CD4-positive, alpha-beta memory T cell (primary cell): ENCODE data around the gene PPIP5K2. TPM values are rescaled to one million over a fixed set of nuclear protein-coding genes. Genes with fewer than 3 reads are reported as not detected.

Experiments
- CTCF ChIA-PET: fragments of 350-600 bp; sonication (Branson Sonifier 250); formaldehyde crosslinking; loops from one replicate; lab custom pipeline; 2021; ENCODE audit warnings: inconsistent platforms; ENCODE audit not compliant: partially characterized antibody; lab: Charles Lee
- POLR2A ChIA-PET: fragments of 350-600 bp; sonication (Branson Sonifier 250); formaldehyde crosslinking; loops from one replicate; lab custom pipeline; 2021; ENCODE audit not compliant: partially characterized antibody; lab: Charles Lee
- DNase-seq, 5 donors: peaks; one replicate each; pipeline versions ENCODE4 v3.0.0 to v3.0.0-alpha.2; 2020 to 2022; ENCODE audit warnings: mixed read lengths in 1 of 5
- H3K27ac ChIP-seq: one replicate; pipeline ENCODE4 v1.7.0; 2013; ENCODE audit warnings: low read depth, low read length
- H3K27me3 ChIP-seq: 2 replicates; pipeline ENCODE4 v1.7.0; 2013; ENCODE audit warnings: mild to moderate bottlenecking, low read length, moderate library complexity; ENCODE audit not compliant: insufficient read depth
- H3K36me3 ChIP-seq: 2 replicates; pipeline ENCODE4 v1.7.0; 2013; ENCODE audit warnings: mild to moderate bottlenecking, low read length, moderate library complexity; ENCODE audit not compliant: insufficient read depth
- H3K4me1 ChIP-seq: 2 replicates; pipeline ENCODE4 v1.7.0; 2013; ENCODE audit warnings: mild to moderate bottlenecking, low read length, moderate library complexity; ENCODE audit not compliant: insufficient read depth
- H3K4me3 ChIP-seq, 2 donors: one replicate each; pipeline ENCODE4 v1.7.0; 2013; ENCODE audit warnings: low read length in 2 of 2, mild to moderate bottlenecking in 1 of 2
- H3K9me3 ChIP-seq, 2 donors: one replicate each; pipeline ENCODE4 v1.7.0; 2013; ENCODE audit warnings: low read length in 2 of 2, control low read depth in 1 of 2; ENCODE audit not compliant: control insufficient read depth in 1 of 2
- H3K27ac Mint-ChIP-seq, 7 donors: one replicate each; pipeline ENCODE4 v1.8.0; 2020 to 2021; ENCODE audit warnings: mixed read lengths in 7 of 7, mild to moderate bottlenecking in 6 of 7, inconsistent platforms in 3 of 7, moderate library complexity in 3 of 7
- H3K27me3 Mint-ChIP-seq, 2 donors: one replicate each; pipeline ENCODE4 v1.8.0; 2020 to 2021; ENCODE audit warnings: mixed read lengths in 2 of 2
- H3K36me3 Mint-ChIP-seq, 2 donors: one replicate each; pipeline ENCODE4 v1.8.0; 2020 to 2021; ENCODE audit warnings: mixed read lengths in 2 of 2, inconsistent platforms in 1 of 2, mild to moderate bottlenecking in 1 of 2
- H3K4me1 Mint-ChIP-seq, 4 donors: one replicate each; pipeline ENCODE4 v1.8.0; 2020 to 2021; ENCODE audit warnings: mixed read lengths in 4 of 4, mild to moderate bottlenecking in 1 of 4
- H3K4me3 Mint-ChIP-seq, 8 donors: one replicate each; pipeline ENCODE4 v1.8.0; 2020 to 2021; ENCODE audit warnings: mixed read lengths in 8 of 8, mild to moderate bottlenecking in 7 of 8, moderate library complexity in 6 of 8, inconsistent platforms in 3 of 8
- H3K9me3 Mint-ChIP-seq, 8 donors: one replicate each; pipeline ENCODE4 v1.8.0; 2020 to 2021; ENCODE audit warnings: mixed read lengths in 8 of 8, mild to moderate bottlenecking in 5 of 8, inconsistent platforms in 3 of 8, moderate library complexity in 1 of 8
- intact Hi-C: fragments of 100-400 bp; cut with micrococcal nuclease; formaldehyde crosslinking; loops from one replicate; pipeline ENCODE4 v1.15.1; 2023
- polyA plus RNA-seq, 2 donors: library from polyadenylated mRNA; unstranded; fragments of 300-500 nt; fragmentation: Illumina TruSeq; gene quantifications; one replicate each; pipeline ENCODE4 v1.2.3, GENCODE V29; 2021
- total RNA-seq, 2 experiments: library from RNA; stranded (reverse); gene quantifications; one replicate each; pipeline ENCODE4 v1.2.3, GENCODE V29; 2021

PPIP5K2 gene
- total and polyA plus RNA-seq, 4 experiments from 2014 or later = 21.1 to 66.5 (median 43.3) TPM

- H3K4me1 Mint-ChIP-seq = peaks cover 0 to 4% (median 0%) of the 10 kb centered on the region in 4 donors
- Histone ChIP-seq H3K4me1 (no peaks in the 10 kb centered on the region), H3K27ac (no peak overlapping the region), H3K36me3 (no peaks in the 10 kb centered on the region), H3K4me3 (no peak overlapping the region), H3K27me3 (no peaks in the 10 kb centered on the region), H3K9me3 (no peaks in the 10 kb centered on the region)
- no peak for DNase-seq
- peaks cover 17 to 24% of the 10 kb centered on the region in 2 donors for H3K36me3 Mint-ChIP-seq
- H3K27ac Mint-ChIP-seq = peak overlapping the region in 1 of 7 donors; percentile 73
- no peaks in the 10 kb centered on the region for H3K27me3 Mint-ChIP-seq
- ChIA-PET POLR2A (no interaction called here), CTCF (interaction anchor here (0.6 to 1.6 kb wide), 2 partner anchors 10 to 11 kb away, joined by 3 read pairs; no protein-coding TSS in a partner anchor)
- H3K4me3 Mint-ChIP-seq = no peak overlapping the region
- no peaks in the 10 kb centered on the region for H3K9me3 Mint-ChIP-seq
- intact Hi-C loops = no loop called here
Observed at GRCh38 chr5:103145196-103145595, 25.1 kb downstream of the PPIP5K2 start.

DNA sequence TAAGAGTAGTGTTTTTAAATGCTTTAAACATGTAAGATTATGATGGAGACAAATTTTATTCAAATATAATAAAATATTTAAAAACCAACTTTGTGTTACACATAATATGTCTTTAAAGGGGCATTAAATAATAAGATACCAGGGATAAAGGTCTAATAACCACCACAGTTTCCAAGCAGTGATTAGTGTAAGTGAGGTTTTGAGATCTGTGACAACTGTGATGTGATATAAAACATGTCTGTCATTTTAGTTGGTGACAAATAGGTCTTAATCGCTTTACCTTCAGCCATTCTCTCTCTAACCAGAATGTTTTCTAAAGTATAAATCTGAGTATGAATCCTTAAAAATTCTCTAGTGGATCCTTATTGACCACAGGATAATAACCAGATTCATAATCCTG is 28.1 kb downstream of the PPIP5K2 start:
- Histone ChIP-seq H3K4me3 (no peak overlapping the region), H3K27me3 (no peaks in the 10 kb centered on the region), H3K9me3 (no peaks in the 10 kb centered on the region), H3K27ac (no peak overlapping the region), H3K36me3 (no peaks in the 10 kb centered on the region), H3K4me1 (no peaks in the 10 kb centered on the region)
- H3K36me3 Mint-ChIP-seq = peaks cover 22 to 23% of the 10 kb centered on the region in 2 donors
- H3K9me3 Mint-ChIP-seq = no peaks in the 10 kb centered on the region
- POLR2A ChIA-PET = no interaction called here
- peaks cover 0 to 4% (median 0%) of the 10 kb centered on the region in 4 donors for H3K4me1 Mint-ChIP-seq
- CTCF ChIA-PET = no interaction called here
- no peak overlapping the region for H3K27ac Mint-ChIP-seq
- intact Hi-C loops = no loop called here
- H3K4me3 Mint-ChIP-seq = no peak overlapping the region
- DNase-seq = no peak
- H3K27me3 Mint-ChIP-seq = no peaks in the 10 kb centered on the region

- H3K36me3 Mint-ChIP-seq = peaks cover 26 to 39% of the 10 kb centered on the region in 2 donors
- no peaks in the 10 kb centered on the region for H3K27me3 ChIP-seq
- H3K4me1 Mint-ChIP-seq = no peaks in the 10 kb centered on the region
- H3K9me3 ChIP-seq = no peaks in the 10 kb centered on the region
- no peaks in the 10 kb centered on the region for H3K27me3 Mint-ChIP-seq
- H3K27ac Mint-ChIP-seq = no peak overlapping the region
- no peak overlapping the region for H3K4me3 Mint-ChIP-seq
- POLR2A ChIA-PET = no interaction called here
- no peaks in the 10 kb centered on the region for H3K9me3 Mint-ChIP-seq
- intact Hi-C loops = no loop called here
- no peak overlapping the region for H3K4me3 ChIP-seq
- DNase-seq = no peak
- peaks cover 5% of the 10 kb centered on the region for H3K36me3 ChIP-seq
- CTCF ChIA-PET = no interaction called here
- no peaks in the 10 kb centered on the region for H3K4me1 ChIP-seq
- H3K27ac ChIP-seq = no peak overlapping the region
Observed at GRCh38 chr5:103151156-103151555, 31.1 kb downstream of the PPIP5K2 start.

DNA sequence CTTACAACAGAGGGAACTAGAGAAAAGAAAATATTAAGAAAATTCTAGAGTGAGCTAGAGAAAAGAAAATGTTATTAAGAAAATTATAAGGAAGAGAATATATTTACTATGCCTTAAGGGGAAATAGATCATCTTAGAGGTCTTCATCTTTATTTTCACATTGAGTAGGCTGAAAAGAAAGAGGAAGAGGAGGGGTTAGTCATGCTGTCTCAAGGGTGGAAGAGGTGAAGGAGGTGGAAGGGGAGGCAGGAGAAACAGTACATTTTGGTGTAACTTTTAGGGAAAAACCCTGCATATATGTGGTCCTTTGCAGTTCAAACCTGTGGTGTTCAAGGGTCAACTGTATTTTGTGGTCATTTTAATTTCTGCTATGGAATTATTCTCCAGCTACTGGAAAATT is 46.6 kb downstream of the PPIP5K2 start:
- H3K27me3 Mint-ChIP-seq = no peaks in the 10 kb centered on the region
- H3K4me3 ChIP-seq = no peak overlapping the region

GRCh38 chr5:103174147-103174546 is 54.0 kb downstream of the PPIP5K2 start:
- Mint-ChIP-seq H3K4me1 (no peaks in the 10 kb centered on the region), H3K27me3 (no peaks in the 10 kb centered on the region), H3K4me3 (no peak overlapping the region), H3K36me3 (peaks cover 24 to 28% of the 10 kb centered on the region in 2 donors), H3K27ac (peak overlapping the region in 1 of 7 donors; percentile 19), H3K9me3 (no peaks in the 10 kb centered on the region)
- H3K4me1 ChIP-seq = no peaks in the 10 kb centered on the region
- H3K27ac ChIP-seq = no peak overlapping the region
- no peak for DNase-seq
- ChIA-PET POLR2A (no interaction called here), CTCF (no interaction called here)
- intact Hi-C loops = no loop called here
- H3K36me3 ChIP-seq = peaks cover 6% of the 10 kb centered on the region
- H3K27me3 ChIP-seq = no peaks in the 10 kb centered on the region
- H3K4me3 ChIP-seq = no peak overlapping the region
- no peaks in the 10 kb centered on the region for H3K9me3 ChIP-seq

More for the DNA sequence above, 46.6 kb downstream of the PPIP5K2 start:
- Histone ChIP-seq H3K27ac (no peak overlapping the region), H3K4me1 (no peaks in the 10 kb centered on the region), H3K27me3 (no peaks in the 10 kb centered on the region), H3K36me3 (peaks cover 13% of the 10 kb centered on the region), H3K9me3 (no peaks in the 10 kb centered on the region)
- POLR2A ChIA-PET = no interaction called here
- DNase-seq = no peak
- peaks cover 41 to 44% of the 10 kb centered on the region in 2 donors for H3K36me3 Mint-ChIP-seq
- H3K4me3 Mint-ChIP-seq = no peak overlapping the region
- H3K9me3 Mint-ChIP-seq = no peaks in the 10 kb centered on the region
- intact Hi-C loops = no loop called here
- CTCF ChIA-PET = interaction anchor here (1.3 kb wide), 1 partner anchor 27 kb away, joined by 4 read pairs; no protein-coding TSS in a partner anchor
- H3K27ac Mint-ChIP-seq = peak overlapping the region in 1 of 7 donors; percentile 74
- peaks cover 0 to 4% (median 0%) of the 10 kb centered on the region in 4 donors for H3K4me1 Mint-ChIP-seq

DNA sequence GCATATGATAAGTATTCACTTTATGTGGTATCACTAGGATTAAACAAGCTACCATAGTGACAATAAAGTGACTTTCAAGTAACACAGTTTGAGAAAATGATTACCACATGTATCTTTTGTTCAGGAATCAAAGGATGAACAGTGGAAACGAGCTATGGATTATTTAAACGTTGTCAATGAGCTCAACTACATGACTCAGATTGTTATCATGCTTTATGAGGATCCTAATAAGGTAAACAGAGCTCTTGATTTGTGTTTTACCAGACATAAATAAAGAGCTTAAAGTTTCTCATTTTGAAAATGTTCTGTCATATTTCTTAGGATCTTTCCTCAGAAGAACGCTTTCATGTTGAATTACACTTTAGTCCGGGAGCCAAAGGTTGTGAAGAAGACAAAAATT is 57.4 kb downstream of the PPIP5K2 start:
- no peaks in the 10 kb centered on the region for H3K27me3 ChIP-seq
- CTCF ChIA-PET = interaction anchor here (1.6 kb wide), 1 partner anchor 47 kb away, joined by 8 read pairs; no protein-coding TSS in a partner anchor
- Mint-ChIP-seq H3K36me3 (peaks cover 40 to 41% of the 10 kb centered on the region in 2 donors), H3K27me3 (no peaks in the 10 kb centered on the region), H3K4me3 (no peak overlapping the region), H3K9me3 (no peaks in the 10 kb centered on the region), H3K27ac (no peak overlapping the region), H3K4me1 (no peaks in the 10 kb centered on the region)
- no peak for DNase-seq
- H3K4me1 ChIP-seq = no peaks in the 10 kb centered on the region
- intact Hi-C loops = no loop called here
- H3K36me3 ChIP-seq = peaks cover 9% of the 10 kb centered on the region
- POLR2A ChIA-PET = no interaction called here
- H3K27ac ChIP-seq = no peak overlapping the region
- no peaks in the 10 kb centered on the region for H3K9me3 ChIP-seq
- no peak overlapping the region for H3K4me3 ChIP-seq

DNA sequence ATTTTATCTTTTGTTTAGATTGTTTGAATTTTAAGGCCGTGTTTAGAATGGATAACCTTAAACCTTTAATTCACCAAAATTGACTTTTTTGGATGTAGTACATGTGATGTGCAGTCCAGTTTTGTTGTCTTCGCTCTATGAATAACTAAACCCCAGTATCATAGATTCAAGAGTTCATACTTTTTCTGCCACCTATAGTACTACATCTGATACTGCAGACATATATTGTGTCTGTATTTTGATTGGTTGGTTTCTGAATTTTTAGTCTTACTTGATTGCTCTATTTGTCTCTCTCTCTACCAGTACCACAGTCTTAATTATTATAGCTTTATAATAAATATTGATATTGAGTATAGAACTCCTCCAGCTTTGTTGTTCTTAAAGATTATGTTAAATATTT is 58.1 kb downstream of the PPIP5K2 start:
- peaks cover 13% of the 10 kb centered on the region for H3K36me3 ChIP-seq

More for the DNA sequence above, 58.1 kb downstream of the PPIP5K2 start:
- POLR2A ChIA-PET = no interaction called here
- Mint-ChIP-seq H3K27me3 (no peaks in the 10 kb centered on the region), H3K4me1 (no peaks in the 10 kb centered on the region), H3K36me3 (peaks cover 39 to 44% of the 10 kb centered on the region in 2 donors), H3K27ac (no peak overlapping the region), H3K4me3 (no peak overlapping the region), H3K9me3 (no peaks in the 10 kb centered on the region)
- CTCF ChIA-PET = interaction anchor here (1.6 kb wide), 1 partner anchor 46 kb away, joined by 8 read pairs; no protein-coding TSS in a partner anchor
- Histone ChIP-seq H3K27ac (no peak overlapping the region), H3K4me1 (no peaks in the 10 kb centered on the region), H3K4me3 (no peak overlapping the region), H3K27me3 (no peaks in the 10 kb centered on the region), H3K9me3 (no peaks in the 10 kb centered on the region)
- DNase-seq = no peak
- intact Hi-C loops = no loop called here
